GM23338 (cell line): ENCODE results near the gene SLC49A4. TPM values are rescaled to one million over a fixed set of nuclear protein-coding genes. Genes with fewer than 3 reads are reported as not detected.
A peak's percentile ranks its signal among the peaks of the same experiment; 100 is the strongest.

Experiments
- ATAC-seq: fragments of 200-7000 bp; cut with Tn5 transposase; 3 replicates; pipeline ENCODE4 v1.9.1; 2020
- DNase-seq: peaks from one replicate; pipeline ENCODE4 v3.0.0-alpha.2; 2015; ENCODE audit warnings: low spot score
- H2AFZ ChIP-seq: fragments of 200-600 bp; sonication (generic); 2 replicates; pipeline ENCODE4 v1.8.0; 2016; ENCODE audit warnings: antibody characterized with exemption, mild to moderate bottlenecking, moderate library complexity
- H3F3A ChIP-seq: fragments of 200-600 bp; sonication (generic); replicated peaks from 2 replicates; pipeline ENCODE4 v1.8.0; 2017; ENCODE audit warnings: antibody characterized with exemption, mixed run types, low read depth
- H3K27ac ChIP-seq: fragments of 200-600 bp; sonication (generic); 2 replicates; pipeline ENCODE4 v1.6.1; 2016; ENCODE audit warnings: low read depth
- H3K27me3 ChIP-seq: fragments of 200-600 bp; sonication (generic); 2 replicates; pipeline ENCODE4 v1.8.0; 2016; ENCODE audit warnings: mild to moderate bottlenecking, mixed run types, moderate library complexity; ENCODE audit not compliant: insufficient read depth
- H3K36me3 ChIP-seq: fragments of 200-600 bp; sonication (generic); 2 replicates; pipeline ENCODE4 v1.8.0; 2016; ENCODE audit warnings: mild to moderate bottlenecking; ENCODE audit not compliant: insufficient read depth
- H3K4me1 ChIP-seq: fragments of 200-600 bp; sonication (generic); 2 replicates; pipeline ENCODE4 v1.8.0; 2016; ENCODE audit warnings: mild to moderate bottlenecking, moderate library complexity; ENCODE audit not compliant: insufficient read depth
- H3K4me2 ChIP-seq: fragments of 200-600 bp; sonication (generic); 2 replicates; pipeline ENCODE4 v1.7.1; 2017; ENCODE audit warnings: mixed run types
- H3K4me3 ChIP-seq: fragments of 200-600 bp; sonication (generic); 2 replicates; pipeline ENCODE4 v1.6.1; 2016; ENCODE audit warnings: mixed run types
- H3K79me2 ChIP-seq: fragments of 200-600 bp; sonication (generic); replicated peaks from 2 replicates; pipeline ENCODE4 v1.8.0; 2017; ENCODE audit warnings: mild to moderate bottlenecking; ENCODE audit not compliant: insufficient read depth
- H3K9me2 ChIP-seq: fragments of 200-600 bp; sonication (generic); 2 replicates; pipeline ENCODE4 v1.8.0; 2017; ENCODE audit not compliant: insufficient read depth
- H4K20me1 ChIP-seq: fragments of 200-600 bp; sonication (generic); replicated peaks from 2 replicates; pipeline ENCODE4 v1.8.0; 2017; ENCODE audit warnings: mild to moderate bottlenecking; ENCODE audit not compliant: insufficient read depth
- H3K27ac Mint-ChIP-seq: 2 replicates; pipeline ENCODE4 v1.8.0; 2020; ENCODE audit warnings: inconsistent platforms, mild to moderate bottlenecking, moderate library complexity, mixed read lengths
- H3K27me3 Mint-ChIP-seq: 3 replicates; pipeline ENCODE4 v1.8.0; 2022; ENCODE audit warnings: low read depth, mild to moderate bottlenecking, moderate library complexity, mixed read lengths, inconsistent platforms; ENCODE audit not compliant: insufficient read depth, poor library complexity
- H3K36me3 Mint-ChIP-seq: 3 replicates; pipeline ENCODE4 v1.8.0; 2021; ENCODE audit warnings: low read depth, mild to moderate bottlenecking, inconsistent platforms, moderate library complexity, mixed read lengths
- H3K4me1 Mint-ChIP-seq: 3 replicates; pipeline ENCODE4 v1.8.0; 2020; ENCODE audit warnings: mild to moderate bottlenecking, inconsistent platforms, mixed read lengths
- H3K4me3 Mint-ChIP-seq: 3 replicates; pipeline ENCODE4 v1.8.0; 2021; ENCODE audit warnings: moderate library complexity, mild to moderate bottlenecking, inconsistent platforms, mixed read lengths
- H3K9me3 Mint-ChIP-seq: 3 replicates; pipeline ENCODE4 v1.8.0; 2020; ENCODE audit warnings: moderate library complexity, mild to moderate bottlenecking, inconsistent platforms, mixed read lengths
- NANOG ChIP-seq: IDR thresholded peaks from 2 replicates; pipeline ENCODE4 v1.6.1; 2016; ENCODE audit warnings: antibody characterized with exemption, borderline replicate concordance
- STAT1 ChIP-seq: IDR thresholded peaks from one replicate; pipeline ENCODE4 v1.6.1; 2016; ENCODE audit warnings: antibody characterized with exemption; ENCODE audit not compliant: unreplicated experiment
- ZNF462 ChIP-seq: fragments of 250-450 bp; sonication (Bioruptor Pico); IDR thresholded peaks from 2 replicates; pipeline ENCODE4 v1.5.0; 2020; ENCODE audit warnings: mild to moderate bottlenecking, moderate library complexity
- polyA plus RNA-seq: library from polyadenylated mRNA; unstranded; fragments of >200 nt; fragmentation: Nextera tagmentation; extraction: Ambion mirVana; gene quantifications from 2 replicates; pipeline ENCODE4 v1.2.1, GENCODE V29; 2016
- total RNA-seq: library from RNA; depleted of rRNA; stranded (reverse); fragments of >200 nt; shearing (Covaris generic); gene quantifications from 2 replicates; pipeline ENCODE4 v1.2.3, GENCODE V29; 2014
- TF ChIP-seq, protein P1 (sequence below): IDR thresholded peaks from one replicate; pipeline ENCODE4 v1.6.1; 2018; ENCODE audit warnings: antibody characterized with exemption; ENCODE audit not compliant: unreplicated experiment
- TF ChIP-seq, protein P2 (sequence below): IDR thresholded peaks from 2 replicates; pipeline ENCODE4 v1.6.1; 2016; ENCODE audit warnings: antibody characterized with exemption

Gene SLC49A4
- total and polyA plus RNA-seq, 2 experiments from 2014 or later: 3.7 to 16.8 TPM

DNA sequence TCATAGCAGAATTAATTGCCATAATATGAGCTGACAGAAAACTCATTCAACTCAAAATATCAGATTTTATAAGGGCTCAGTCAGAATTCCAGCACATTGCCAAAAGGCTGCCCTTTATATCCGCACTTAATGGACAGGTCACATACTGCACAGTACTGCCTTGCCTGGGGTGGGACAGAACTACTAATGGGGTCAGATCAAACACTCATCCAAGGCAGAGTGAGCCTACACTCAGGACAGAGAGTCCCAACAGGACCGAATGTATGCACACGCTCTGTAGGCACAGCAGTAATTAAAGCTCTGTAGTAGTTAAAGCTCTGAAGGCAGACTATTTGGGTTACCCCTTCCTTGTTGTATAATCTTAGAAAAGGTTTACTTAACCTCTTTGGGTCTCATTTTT, 28.4 kb upstream of the SLC49A4 start:
- ATAC-seq (no peak), DNase-seq (no peak)
- Mint-ChIP-seq H3K27me3 (no peaks in the 10 kb centered on the region), H3K27ac (no peak overlapping the region), H3K4me1 (peaks cover 2% of the 10 kb centered on the region; the same call in 2 of the 3 replicates), H3K36me3 (no peaks in the 10 kb centered on the region), H3K9me3 (no peaks in the 10 kb centered on the region), H3K4me3 (no peak overlapping the region)
- no peak for TF ChIP-seq NANOG
- no peaks in the 10 kb centered on the region for H3K27me3 ChIP-seq
- no peak overlapping the region for H3K27ac ChIP-seq
- no peaks in the 10 kb centered on the region for H3K9me2 ChIP-seq
- no peak overlapping the region for H3K4me3 ChIP-seq
- H2AFZ ChIP-seq: no peak overlapping the region
- H3K4me1 ChIP-seq: no peaks in the 10 kb centered on the region
- no peaks in the 10 kb centered on the region for H3F3A ChIP-seq
- H3K36me3 ChIP-seq: no peaks in the 10 kb centered on the region
- no peaks in the 10 kb centered on the region for H4K20me1 ChIP-seq
- H3K79me2 ChIP-seq: no peaks in the 10 kb centered on the region
- no peak overlapping the region for H3K4me2 ChIP-seq

GRCh38 chr3:122767540-122768372, 27.1 kb upstream of the SLC49A4 start:
- no peaks in the 10 kb centered on the region for H3K9me3 Mint-ChIP-seq
- Histone ChIP-seq H3K4me3 (no peak overlapping the region), H3K36me3 (no peaks in the 10 kb centered on the region), H3K27me3 (no peaks in the 10 kb centered on the region), H3F3A (no peaks in the 10 kb centered on the region), H2AFZ (no peak overlapping the region), H3K79me2 (no peaks in the 10 kb centered on the region), H3K4me1 (no peaks in the 10 kb centered on the region), H3K27ac (0 out of 2 replicates have a peak overlapping the region, but pooled peaks have one; percentile 27), H3K4me2 (no peak overlapping the region), H4K20me1 (no peaks in the 10 kb centered on the region), H3K9me2 (no peaks in the 10 kb centered on the region)
- no peaks in the 10 kb centered on the region for H3K27me3 Mint-ChIP-seq
- no peaks in the 10 kb centered on the region; the same call in 2 of the 3 replicates for H3K4me1 Mint-ChIP-seq
- DNase-seq (no peak), ATAC-seq (peak; percentile 43)
- no peaks in the 10 kb centered on the region for H3K36me3 Mint-ChIP-seq
- peak overlapping the region; percentile 35 for H3K27ac Mint-ChIP-seq
- no peak overlapping the region for H3K4me3 Mint-ChIP-seq
- TF ChIP-seq, protein P1, sequence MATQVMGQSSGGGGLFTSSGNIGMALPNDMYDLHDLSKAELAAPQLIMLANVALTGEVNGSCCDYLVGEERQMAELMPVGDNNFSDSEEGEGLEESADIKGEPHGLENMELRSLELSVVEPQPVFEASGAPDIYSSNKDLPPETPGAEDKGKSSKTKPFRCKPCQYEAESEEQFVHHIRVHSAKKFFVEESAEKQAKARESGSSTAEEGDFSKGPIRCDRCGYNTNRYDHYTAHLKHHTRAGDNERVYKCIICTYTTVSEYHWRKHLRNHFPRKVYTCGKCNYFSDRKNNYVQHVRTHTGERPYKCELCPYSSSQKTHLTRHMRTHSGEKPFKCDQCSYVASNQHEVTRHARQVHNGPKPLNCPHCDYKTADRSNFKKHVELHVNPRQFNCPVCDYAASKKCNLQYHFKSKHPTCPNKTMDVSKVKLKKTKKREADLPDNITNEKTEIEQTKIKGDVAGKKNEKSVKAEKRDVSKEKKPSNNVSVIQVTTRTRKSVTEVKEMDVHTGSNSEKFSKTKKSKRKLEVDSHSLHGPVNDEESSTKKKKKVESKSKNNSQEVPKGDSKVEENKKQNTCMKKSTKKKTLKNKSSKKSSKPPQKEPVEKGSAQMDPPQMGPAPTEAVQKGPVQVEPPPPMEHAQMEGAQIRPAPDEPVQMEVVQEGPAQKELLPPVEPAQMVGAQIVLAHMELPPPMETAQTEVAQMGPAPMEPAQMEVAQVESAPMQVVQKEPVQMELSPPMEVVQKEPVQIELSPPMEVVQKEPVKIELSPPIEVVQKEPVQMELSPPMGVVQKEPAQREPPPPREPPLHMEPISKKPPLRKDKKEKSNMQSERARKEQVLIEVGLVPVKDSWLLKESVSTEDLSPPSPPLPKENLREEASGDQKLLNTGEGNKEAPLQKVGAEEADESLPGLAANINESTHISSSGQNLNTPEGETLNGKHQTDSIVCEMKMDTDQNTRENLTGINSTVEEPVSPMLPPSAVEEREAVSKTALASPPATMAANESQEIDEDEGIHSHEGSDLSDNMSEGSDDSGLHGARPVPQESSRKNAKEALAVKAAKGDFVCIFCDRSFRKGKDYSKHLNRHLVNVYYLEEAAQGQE: no peak
- TF ChIP-seq STAT1 (no peak), ZNF462 (CRISPR knock-in tag) (no peak), NANOG (no peak)
- TF ChIP-seq, protein P2, sequence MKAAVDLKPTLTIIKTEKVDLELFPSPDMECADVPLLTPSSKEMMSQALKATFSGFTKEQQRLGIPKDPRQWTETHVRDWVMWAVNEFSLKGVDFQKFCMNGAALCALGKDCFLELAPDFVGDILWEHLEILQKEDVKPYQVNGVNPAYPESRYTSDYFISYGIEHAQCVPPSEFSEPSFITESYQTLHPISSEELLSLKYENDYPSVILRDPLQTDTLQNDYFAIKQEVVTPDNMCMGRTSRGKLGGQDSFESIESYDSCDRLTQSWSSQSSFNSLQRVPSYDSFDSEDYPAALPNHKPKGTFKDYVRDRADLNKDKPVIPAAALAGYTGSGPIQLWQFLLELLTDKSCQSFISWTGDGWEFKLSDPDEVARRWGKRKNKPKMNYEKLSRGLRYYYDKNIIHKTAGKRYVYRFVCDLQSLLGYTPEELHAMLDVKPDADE: no peak
